ENCODE data around the gene ABHD16B. TPM values are rescaled to one million over a fixed set of nuclear protein-coding genes. Genes with fewer than 3 reads are reported as not detected.
"Not testable (repeated sequence)": the region's sequence is repeated elsewhere in the genome, so short reads cannot be mapped to it uniquely, and the experiment has no call there.

Gene ABHD16B
- polyA plus RNA-seq, 3 donors = not detected

DNA sequence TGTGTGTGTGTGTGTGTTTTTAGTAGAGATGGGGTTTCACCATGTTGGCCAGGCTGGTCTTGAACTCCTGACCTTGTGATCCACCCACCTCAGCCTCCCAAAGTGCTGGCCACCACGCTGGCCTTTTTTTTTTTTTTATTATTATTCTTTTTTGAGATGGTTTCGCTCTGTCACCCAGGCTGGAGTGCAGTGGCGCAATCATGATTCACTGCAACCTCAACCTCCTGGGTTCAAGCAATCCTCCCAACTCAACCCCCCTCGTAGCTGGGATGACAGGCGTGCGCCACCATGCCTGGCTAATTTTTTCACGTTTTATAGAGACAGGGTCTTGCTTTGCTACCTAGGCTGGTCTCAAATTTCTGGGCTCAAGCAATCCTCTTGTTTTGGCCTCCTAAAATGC lies 12.9 kb downstream of the ABHD16B start:
- not testable (repeated sequence) for DNase-seq (ENCODE audit: low read depth in 3 of 3, low spot score in 2 of 3)

DNA sequence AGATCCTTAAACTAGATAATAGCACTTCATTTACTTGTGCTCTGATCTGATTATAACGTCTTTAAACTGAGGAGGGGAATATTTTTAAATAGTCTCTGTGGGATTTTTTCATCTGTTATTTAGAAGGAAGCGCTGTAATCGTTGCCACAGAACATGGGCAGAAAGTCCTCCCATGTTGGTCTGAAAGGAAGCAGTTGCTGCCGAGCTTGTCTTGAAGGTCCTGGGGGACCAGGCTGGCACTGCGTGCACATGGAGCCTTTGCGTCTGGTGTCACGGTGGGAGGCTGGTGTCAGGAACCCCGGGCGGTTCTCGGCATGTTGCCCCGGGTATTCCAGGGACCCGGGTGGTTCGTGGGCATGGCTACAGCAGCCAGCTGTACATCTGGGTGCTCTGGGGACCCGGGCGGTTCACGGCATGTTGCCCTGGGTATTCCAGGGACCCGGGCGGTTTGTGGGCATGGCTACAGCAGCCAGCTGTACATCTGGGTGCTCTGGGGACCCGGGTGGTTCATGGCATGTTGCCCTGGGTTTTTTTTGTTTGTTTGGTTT lies 15.3 kb downstream of the ABHD16B start:
- no peak for DNase-seq (ENCODE audit: low read depth in 3 of 3, low spot score in 2 of 3)

DNA sequence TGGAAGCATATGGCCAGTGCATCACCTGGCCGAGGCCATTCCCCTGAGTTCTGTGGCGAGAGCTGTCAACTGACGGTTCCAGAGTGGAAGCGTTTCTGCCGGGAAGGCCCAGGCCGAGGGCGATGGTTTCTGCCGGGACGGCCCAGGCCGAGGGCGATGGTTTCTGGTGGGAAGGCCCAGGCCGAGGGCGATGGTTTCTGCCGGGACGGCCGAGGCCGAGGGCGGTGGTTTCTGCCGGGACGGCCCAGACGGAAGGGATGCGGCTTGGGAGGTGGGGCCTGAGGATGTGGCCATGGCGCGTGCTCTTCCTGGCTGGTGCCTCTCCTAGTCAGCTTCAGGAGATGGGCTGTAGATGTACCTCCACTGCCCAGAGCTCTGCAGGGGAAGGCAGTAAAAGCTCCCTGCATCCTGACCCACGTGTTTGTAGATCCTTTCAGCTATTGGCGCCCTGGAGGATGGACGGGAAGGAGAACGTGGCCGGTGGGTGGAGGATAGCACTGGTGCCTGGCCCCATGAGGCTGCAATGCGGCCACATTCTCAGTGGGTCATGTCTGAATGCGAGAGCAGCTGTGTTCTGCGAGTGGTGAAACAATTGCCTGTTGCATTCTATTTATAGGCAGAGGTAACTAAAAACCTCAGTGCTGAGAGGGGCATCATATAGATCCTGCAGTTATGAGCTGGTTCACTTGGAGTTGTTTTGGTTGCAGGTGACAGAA lies 16.6 kb downstream of the ABHD16B start:
- no peak for DNase-seq (ENCODE audit: low read depth in 3 of 3, low spot score in 2 of 3)

DNA sequence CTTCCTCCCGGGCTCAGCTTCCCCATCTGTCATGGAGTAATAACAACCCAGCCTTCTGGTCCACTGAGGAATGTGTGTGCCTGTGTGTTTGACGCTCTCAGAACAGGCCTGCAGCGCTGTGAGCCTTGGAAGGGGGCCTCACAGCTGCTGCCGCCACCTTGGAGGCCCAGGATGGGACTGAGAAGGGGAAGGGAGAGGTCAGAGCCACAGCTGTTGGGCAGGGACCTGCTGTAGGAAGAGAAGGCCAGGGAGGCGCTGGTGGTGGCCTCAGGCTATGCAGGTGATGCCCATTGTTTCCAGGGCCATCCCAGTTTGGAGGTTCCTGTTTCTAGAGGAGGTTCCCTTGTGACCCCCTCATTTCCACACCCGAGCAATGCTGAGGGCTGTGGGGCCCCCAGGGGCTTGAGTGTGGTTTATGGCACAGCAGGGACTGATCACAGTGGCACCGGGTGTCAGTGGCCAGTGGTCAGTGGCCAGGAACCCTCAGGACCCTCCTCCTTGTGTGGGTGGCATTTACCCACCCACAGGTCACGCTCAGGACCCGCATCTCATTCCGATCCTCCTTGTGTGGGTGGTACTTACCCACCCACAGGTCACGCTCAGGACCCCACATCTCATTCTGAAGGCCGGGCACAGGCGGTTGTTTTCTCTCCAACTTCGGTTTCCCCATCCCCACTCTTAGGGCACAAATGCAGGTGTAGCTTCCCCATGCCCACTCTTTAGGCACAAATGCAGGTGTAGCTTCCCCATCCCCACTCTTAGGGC lies 17.8 kb downstream of the ABHD16B start:
- no peak for DNase-seq (ENCODE audit: low read depth in 3 of 3, low spot score in 2 of 3)

DNA sequence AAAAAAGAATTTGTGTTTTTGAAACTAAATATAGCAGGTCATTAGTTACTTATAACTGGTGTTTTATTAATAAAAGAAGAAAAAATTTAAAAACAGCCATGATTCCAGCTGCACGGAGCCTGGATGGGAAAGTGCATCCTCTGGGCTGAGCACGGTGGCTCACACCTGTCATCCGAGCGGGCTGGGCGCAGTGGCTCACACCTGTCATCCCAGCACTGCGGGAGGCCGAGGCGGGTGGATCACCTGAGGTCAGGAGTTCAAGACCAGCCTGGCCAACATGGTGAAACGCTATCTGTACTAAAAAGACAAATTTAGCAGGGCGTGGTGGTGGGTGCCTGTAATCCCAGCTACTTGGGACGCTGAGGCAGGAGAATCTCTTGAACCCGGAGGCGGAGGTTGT lies 19.6 kb downstream of the ABHD16B start:
- DNase-seq (ENCODE audit: low read depth in 3 of 3, low spot score in 2 of 3) = not testable (repeated sequence)

DNA sequence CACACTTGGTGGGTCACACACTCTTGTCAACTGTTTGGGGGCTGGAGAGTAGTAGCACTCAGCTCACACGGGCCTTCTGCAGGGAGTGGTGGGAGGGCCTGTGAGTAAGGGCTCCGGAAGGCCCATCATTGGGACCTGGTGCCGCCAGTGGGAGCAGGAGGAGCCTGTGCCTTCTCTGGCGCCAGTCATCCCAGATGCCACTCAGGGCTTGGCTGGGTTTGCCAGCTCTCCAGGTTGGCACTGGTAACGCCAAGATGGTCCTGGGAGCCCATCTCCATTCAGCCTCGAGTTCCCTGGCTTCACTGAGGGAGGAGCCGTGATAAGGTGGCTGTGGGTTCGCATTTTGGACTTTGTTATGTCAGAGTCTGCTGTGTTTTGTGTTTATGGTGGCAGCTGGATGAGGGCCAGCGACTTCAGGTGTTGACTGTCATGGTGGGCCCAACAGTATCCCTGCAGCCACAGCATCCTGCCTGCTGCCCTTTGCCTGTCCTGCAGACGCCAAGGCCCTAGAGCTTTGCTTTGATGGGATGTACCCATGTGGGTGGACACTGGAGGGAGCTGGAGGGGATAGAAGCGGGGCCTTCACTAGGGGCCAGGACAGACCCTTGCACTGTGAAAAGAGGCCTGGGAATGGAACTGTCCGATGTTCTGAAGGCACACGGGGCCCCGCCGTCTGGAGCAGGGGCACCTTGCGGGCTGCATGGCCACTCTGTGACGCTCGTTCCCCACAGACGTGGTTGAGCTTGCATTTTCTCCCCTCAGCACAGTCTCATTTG lies 20.3 kb downstream of the ABHD16B start:
- DNase-seq (ENCODE audit: low read depth in 3 of 3, low spot score in 2 of 3) = no peak

DNA sequence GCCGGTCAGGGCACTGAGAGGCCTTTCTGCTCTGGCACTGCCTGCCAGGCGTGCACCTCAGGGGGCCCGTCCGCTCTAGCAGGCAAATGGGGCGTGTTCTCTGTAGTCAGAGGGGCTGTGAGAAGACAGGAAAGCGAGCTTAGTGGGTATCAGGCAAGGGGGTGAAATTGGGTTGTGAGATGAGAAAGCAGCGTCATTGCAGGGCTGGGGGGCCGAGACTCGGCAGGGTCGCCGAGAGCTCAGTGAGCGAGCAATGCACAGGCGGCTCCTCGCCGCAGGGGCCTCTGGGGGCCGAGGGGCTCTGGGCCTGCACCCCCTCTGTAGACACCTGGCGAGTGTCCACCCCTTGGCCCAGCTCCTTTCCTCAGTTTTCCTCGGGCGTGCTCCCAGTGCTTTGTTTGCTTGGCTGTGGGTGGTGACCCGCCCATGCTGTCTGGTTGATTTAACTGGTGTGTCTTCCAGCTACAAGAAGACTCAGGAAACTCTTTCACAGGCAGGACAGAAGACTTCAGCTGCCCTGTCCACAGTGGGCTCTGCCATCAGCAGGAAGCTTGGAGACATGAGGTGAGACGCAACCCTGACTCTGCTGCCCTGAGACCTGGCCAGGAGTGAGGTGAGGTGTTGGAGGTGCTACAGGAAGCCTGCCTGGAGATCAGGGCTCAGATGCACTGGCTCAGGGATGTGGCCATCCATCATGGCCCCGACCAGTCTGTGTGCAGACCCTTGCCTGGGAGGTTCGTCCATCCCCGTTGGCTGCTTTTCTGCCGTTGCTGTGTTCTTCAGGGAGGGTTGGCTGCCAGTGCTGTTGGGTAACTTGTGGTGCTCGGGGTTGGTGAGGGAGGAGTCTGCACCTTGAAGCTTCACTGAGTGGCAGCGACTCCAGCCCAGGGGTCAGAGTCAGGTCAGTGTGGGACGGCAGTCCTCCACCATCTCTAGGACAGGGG lies 21.2 kb downstream of the ABHD16B start:
- DNase-seq (ENCODE audit: low read depth in 3 of 3, low spot score in 2 of 3) = no peak

DNA sequence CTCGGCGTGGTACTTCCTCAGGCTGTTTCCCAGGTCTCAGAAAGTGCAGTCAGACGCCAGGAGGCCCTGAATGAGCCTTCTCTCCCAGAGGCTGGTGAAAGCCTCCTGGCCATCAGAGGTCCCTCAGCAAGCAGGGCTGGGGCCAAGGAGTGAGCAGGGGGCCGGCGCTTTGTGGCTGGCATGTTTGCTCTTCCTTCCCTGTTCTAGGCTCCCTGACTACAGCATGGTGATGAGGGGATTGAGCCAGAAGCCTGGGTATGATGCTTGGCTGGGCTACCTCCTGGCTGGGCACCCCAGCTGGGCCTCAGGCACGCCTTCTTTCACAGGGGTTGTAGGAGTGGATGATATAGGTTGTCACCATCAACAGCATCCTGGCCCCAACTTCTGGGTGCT lies 21.9 kb downstream of the ABHD16B start:
- DNase-seq (ENCODE audit: low read depth in 3 of 3, low spot score in 2 of 3) = no peak

DNA sequence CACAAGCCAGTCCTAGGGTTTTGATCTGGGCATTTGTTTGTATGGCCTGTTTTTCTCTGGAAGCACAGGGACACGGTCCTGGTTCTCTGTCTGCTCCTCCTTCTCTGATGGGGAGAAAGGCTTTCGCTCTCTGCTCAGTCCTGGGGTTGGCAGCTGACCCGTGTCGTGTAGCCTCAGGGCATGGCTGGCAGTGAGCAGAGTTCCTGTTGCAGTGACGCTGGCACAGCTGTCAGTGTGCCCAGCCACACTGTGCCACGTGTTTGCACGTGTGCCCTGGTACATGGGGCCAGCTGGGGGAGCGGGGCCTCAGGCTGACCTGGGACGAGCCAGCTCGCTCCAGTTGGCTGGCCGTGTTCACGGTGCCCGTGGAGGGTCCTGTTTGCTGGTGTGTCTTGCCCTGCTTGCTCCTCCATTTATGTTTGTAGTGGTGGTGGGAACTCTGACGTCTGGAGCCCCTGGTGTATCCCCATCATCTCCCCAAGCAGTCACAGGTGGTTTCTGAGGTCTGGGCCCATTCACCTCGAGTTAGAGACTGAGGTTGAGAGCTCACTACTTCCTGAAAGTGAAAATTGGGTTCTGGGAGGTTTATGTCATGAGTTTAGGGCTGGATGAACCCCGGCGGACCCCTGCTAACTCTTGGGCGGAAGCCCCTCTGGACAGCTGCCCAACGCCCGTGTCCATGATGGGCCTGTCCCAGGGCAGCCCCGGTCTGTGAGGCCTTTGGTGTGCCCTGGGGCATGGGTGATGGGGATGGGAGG lies 23.4 kb downstream of the ABHD16B start:
- DNase-seq (ENCODE audit: low read depth in 3 of 3, low spot score in 2 of 3) = no peak

DNA sequence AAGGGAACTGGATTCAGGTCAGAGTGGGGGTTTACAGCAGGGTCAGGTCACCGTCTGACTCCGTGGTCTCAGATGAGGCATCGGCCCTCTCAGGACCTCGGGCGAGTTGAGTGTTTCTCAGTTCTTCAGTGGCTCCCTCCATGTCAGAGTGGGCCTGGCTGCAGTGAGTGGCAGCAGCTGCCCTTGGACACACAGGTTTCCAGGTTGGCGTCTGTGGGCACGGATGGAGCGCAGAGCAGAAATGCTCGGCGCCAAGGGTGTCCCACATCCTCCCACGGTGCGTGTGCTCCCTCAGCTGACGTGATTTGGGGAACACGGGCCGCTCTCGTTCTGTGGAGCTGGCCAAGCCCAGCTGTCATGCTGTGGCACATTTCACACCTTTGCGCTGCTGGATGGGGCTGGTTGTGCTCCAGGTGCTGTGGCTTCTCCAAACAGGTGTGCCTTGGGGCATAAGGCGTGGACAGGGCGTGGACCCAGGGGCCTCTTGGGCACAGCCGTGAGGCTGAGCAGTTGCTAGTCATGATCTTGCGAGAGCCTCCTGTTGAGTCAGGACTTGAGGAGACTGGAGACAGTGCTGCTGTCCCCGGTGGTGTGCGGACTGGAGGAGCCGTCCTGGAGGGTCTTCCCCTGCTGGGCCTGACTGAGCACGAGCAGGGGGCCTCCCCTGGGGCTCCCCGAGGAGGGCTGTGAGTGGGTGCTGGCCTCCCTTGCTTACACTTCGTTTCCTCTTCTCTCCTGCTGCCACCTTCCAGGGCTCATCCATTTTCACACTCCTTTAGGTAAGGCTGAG lies 24.2 kb downstream of the ABHD16B start:
- no peak for DNase-seq (ENCODE audit: low read depth in 3 of 3, low spot score in 2 of 3)

DNA sequence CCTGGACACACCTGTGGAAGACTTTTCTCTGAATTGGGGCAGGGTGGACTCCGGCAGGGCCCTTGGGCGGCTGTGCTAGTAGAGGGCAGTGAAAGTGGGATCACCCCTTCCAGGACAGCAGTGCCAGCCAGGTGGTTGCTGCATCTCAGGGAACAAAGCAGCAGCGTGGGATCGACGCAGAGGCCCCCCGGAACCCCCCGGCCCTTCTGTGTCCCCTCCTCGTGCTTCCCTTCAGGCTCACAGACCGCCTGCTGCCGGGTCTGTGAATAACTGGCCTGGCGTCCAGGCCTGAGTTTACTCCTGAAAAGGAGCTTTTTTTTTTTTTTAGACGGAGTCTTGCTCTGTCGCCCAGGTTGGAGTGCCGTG lies 24.7 kb downstream of the ABHD16B start:
- no peak for DNase-seq (ENCODE audit: low read depth in 3 of 3, low spot score in 2 of 3)

DNA sequence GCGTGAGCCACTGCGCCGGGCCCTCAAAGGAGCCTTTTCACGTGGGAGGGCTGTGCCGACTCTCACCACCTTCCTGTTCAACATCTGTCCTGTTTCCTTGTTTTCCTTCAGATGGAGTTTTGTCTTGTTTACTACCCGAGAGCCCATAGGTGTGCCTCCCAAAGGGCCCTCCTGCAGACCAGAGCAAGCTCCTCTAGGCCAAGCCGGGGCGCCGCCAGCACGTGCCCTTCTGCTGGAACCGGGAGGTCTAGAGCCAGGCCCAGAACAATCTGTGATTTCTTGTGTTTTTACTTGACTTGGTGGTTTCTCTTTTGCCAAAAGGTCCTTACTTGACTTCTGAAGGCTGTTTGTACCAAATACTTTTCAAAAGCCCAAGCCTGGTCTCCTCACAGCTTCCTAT lies 25.6 kb downstream of the ABHD16B start:
- no peak for DNase-seq (ENCODE audit: low read depth in 3 of 3, low spot score in 2 of 3)

DNA sequence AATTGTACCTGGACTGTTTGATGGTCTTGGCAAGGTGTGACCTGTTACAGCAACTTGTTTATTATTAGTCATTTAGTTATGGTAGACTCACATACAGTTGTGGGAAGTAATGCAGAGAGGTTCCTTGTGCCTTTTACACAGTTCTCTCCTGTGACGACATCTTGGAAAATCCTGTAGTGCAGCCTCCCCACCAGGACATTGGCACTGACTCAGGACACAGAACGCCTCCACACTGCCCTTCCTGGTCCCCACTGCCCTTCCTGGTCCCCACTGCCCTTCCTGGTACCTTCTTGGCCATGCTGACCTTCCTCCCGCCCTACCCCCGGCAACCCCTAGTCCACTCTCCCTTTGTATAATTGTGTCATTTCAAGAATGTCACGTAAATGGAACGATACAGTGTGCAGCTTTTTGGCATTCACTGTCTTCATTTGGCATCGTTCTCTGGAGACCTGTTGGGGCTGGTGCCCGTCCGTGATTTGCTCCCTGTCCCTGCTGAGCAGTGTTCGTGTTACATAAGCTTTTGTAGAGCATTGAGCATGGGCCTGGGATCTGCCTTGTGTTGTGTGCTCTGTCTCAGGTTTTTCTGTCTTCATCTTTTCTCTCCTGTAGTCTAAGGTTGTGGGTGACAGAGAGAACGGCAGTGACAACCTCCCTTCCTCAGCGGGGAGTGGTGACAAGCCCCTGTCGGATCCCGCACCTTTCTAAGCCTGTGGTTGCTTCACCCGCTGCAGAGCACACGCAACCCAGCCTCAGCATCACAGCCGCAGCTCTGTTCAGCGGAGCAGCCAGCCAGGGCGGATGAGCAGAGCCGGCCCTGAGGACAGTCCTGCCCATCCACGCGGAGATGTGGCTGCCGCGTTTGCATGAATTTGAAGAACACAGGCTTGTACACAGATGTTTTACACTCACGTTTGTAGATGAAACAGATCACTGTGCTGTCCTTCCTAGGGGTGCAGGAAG lies 28.2 kb downstream of the ABHD16B start:
- DNase-seq (ENCODE audit: low read depth in 3 of 3, low spot score in 2 of 3) = no peak

DNA sequence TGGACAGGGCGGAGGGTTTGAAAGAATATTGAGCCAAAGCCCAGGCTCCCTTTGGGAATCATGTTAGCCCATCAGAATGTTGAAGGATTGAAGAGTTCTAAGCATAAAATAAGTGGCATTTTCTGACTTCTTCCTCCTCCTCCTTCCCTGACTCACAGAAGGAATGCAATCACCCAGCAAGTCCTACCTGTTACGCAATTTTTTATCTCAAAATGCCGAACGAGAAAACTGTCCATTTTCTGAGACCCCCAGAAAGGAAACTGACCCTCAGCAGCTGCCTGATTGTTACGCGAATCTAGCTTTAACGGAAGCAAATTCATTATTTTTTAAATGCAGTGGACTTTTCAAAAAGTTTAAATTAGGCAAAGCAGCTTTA lies 28.9 kb downstream of the ABHD16B start:
- DNase-seq (ENCODE audit: low read depth in 3 of 3, low spot score in 2 of 3) = no peak

DNA sequence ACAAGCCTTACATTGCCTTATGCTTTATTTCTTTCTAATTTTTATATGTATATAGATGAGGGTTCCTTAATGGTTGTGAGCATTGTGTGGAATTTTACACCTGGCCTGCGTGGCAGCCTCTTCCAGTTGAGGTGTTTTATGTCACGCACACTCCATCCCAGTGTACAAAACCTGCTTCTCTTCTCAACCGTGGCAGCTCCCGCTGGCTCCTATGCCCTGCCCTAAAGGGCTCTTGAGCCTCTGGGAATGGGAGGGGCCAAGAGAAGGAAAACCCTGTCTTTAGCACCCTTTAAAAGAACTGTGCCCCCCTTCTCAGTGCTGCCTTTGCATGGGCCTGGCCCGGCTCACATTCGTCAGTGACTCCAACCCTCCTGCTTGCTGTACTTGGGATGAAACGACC lies 29.3 kb downstream of the ABHD16B start:
- no peak for DNase-seq (ENCODE audit: low read depth in 3 of 3, low spot score in 2 of 3)

DNA sequence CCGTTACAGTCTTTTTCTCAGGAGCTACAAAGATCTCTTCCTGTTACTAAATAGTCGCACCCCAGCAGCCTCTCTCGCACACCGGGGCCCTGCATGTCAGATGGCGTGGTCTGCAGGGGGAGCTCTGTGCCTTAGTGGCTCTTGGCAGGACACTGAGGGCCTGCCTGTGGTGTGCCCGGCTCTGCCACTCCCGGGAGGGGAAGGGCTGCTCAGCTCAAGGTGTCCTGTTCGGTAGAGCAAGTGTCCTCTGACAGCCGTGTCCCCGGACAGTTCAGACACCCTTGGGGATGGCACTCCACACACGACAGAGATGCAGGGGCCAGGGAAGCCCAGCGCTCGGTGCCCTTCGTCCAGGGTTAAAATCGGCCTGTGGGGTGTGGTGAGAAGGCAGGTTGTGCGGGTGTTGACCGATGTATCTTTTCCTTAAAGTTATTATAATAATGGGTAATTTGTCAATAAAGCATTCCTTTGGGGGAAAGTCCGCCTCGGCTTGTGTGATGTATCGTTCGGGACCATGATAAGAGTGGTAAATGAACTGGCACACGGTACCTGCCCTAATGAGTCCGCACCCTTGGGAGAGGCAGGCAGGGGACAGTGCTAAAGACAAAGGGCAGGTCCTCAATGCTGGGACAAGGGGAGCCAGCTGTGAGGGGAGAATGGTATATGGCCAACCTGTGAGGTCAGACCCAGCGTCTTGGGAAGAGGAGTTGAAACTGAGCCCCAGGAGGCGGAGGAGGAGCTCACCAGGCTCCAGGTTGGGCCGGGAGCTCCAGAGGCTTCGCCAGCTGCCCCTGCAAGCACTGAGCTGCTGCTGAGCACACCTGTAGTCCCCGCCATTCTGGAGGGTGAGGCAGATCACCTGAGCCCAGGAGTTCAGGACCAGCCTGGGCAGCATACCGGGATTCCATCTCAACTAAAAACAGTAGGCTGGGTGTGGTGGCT lies 30.0 kb downstream of the ABHD16B start:
- no peak for DNase-seq (ENCODE audit: low read depth in 3 of 3, low spot score in 2 of 3)

DNA sequence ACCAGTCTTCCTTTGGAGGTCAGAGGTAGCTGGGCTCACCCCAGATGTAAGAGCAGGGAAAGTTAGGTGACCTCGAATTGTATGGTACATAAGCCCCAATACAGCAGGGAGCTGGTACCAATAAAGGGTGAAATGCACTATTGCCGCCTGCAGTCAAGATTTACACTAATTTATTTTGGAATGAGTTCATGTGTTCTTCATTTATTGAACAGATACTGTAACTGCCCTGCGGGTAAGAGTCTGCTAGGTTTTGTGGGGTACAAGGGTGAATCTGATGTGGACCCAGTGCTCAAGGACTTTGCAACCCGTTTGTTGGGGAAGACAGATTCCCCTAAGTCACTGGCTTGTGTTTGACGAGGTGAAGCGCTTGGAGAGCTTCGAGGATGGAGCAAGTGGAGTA lies 31.1 kb downstream of the ABHD16B start:
- DNase-seq (ENCODE audit: low read depth in 3 of 3, low spot score in 2 of 3) = no peak
